ENCODE measurements around the gene TIMM23.

TIMM23 gene

DNA sequence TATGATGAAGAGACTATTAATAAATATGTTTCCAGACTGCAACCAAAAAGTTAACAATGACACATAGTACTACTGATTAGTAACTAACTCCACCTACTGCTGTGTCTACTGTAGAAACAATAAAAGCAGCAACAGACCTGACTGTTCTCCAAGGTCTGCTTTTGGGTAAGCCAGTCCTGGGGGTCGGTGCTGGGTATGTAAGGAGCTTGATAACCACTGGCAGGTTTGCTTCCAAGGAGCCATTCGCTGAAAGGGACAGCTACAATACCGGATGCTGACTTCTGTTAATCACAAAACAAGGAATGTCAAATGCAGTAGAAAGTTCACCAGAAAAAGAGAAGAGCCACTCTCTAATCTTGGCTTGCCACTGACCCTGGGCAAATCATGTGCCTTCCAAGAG is 40.5 kb downstream of the TIMM23 start:
- H3K9me3 Mint-ChIP-seq: no peaks in the 10 kb centered on the region
- H3K36me3 Mint-ChIP-seq: peaks cover 6% of the 10 kb centered on the region
- H3K27ac Mint-ChIP-seq: no peak overlapping the region
- no peak overlapping the region for H3K4me3 Mint-ChIP-seq
- H3K4me1 Mint-ChIP-seq: peaks cover 16% of the 10 kb centered on the region
- H3K27me3 Mint-ChIP-seq: no peaks in the 10 kb centered on the region

DNA sequence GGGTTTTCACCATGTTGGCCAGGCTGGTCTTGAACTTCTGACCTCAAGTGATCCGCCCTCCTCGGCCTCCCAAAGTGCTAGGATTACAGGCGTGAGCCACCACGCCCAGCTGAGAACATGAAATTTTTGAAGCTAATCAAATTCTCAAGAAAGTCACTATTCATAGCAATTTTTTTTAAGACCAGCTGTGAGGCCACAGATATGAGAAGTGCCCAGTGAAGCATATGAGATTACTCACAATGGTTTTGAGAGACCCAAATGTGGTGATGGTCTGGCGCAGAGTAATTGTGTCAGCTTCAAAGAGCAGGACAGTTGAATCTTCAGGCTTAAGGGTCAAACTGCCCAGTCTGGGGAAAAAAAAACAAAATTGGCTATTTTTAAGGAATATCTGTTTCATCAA is 41.9 kb downstream of the TIMM23 start:
- Mint-ChIP-seq H3K4me3 (no peak overlapping the region), H3K27ac (peak overlapping the region; percentile 30), H3K9me3 (no peaks in the 10 kb centered on the region), H3K4me1 (peaks cover 31% of the 10 kb centered on the region), H3K27me3 (no peaks in the 10 kb centered on the region), H3K36me3 (peaks cover 6% of the 10 kb centered on the region)

DNA sequence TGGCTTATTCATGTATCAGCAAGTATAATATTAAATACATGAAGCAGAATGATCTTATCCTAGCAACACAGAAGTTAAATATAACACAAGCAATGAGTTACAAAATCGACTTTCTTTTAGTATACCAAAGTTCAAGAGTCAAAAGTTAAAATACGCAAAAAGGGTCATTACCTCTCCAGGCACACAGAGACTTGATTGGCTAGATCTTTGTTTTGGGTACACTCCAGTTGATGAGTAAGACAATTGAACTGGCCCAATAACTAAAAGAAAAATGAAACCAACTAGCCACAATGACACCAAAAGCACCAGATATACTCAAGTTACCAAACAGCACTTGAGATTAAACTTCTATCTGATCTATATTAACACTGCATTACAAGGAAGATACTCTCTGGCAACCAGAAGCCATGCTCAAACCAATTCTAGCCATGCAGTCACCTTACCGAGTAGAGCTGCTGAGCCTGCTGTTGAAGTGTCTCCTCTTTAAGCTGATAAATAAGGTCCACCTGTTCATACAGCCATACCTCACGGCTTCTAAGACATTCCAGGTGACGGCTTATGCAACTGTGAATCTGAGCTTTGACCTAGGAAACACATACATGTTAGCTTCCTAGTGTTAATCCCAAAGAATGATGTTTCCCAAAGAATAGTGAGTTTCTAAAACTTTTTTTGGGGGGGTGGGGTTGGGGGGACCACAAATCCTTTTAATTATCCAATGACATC is 42.6 kb downstream of the TIMM23 start:
- Mint-ChIP-seq H3K27me3 (no peaks in the 10 kb centered on the region), H3K4me3 (no peak overlapping the region), H3K36me3 (peaks cover 6% of the 10 kb centered on the region), H3K9me3 (no peaks in the 10 kb centered on the region), H3K4me1 (peaks cover 37% of the 10 kb centered on the region), H3K27ac (peak overlapping the region; percentile 26)

DNA sequence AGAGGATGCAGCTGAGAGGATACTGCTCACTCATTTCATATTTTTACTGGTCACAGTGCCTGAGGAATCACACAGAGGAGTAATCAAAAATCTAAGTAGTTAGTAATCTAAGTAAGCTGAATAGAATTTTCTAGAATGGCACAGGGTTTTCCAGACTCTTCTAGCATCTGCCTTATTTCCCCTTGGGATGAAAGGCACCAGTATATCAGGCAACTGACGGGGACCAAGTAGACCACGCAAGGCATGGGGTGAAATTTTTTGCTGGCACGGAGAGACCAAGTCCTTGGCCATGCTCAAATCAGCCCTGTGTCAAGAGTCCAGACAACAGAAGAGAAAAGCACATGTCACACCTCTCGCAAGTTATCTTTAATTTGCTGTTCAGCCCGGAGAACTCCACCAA is 43.9 kb downstream of the TIMM23 start:
- Mint-ChIP-seq H3K4me3 (no peak overlapping the region), H3K36me3 (peaks cover 5% of the 10 kb centered on the region), H3K4me1 (peaks cover 50% of the 10 kb centered on the region), H3K27ac (peak overlapping the region; percentile 83), H3K27me3 (no peaks in the 10 kb centered on the region), H3K9me3 (no peaks in the 10 kb centered on the region)

DNA sequence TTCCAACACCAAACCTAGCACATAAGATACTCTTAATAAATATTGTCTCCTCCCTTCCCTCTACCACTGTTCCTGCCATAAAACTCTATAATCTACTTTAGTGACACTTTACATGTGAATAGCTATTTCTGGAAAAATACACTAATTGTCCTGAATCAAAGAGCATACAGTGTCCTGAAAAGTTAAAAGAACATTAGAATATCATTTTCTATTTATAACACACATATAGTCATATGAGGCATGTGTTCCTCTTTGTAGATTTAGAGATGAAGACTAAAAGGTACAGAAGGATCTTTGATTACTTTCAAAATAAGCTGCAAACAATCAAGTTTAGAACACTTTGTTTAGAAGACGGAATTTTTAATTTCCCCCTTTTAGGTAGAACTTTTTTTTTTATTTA is 44.5 kb downstream of the TIMM23 start:
- Mint-ChIP-seq H3K4me1 (peaks cover 56% of the 10 kb centered on the region), H3K27ac (peak overlapping the region; percentile 83), H3K9me3 (no peaks in the 10 kb centered on the region), H3K27me3 (no peaks in the 10 kb centered on the region), H3K4me3 (no peak overlapping the region), H3K36me3 (peaks cover 5% of the 10 kb centered on the region)

DNA sequence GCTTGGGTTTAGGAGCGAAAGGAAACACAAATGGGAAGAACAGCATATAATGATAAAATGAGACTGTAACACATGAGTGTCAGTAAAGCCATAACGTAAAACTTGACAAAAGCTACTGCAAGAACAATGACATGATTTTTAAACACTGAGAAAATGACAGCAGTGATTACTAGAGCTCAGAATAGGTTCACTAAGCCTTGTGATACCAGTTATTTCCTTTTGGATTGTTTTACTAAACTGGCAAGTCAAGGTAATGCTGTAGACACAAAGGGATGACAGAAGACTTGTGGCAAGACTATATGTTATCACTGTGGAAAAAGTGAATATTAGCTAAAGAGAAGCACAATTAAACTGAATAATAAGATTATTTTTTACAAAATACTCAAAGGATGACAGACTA is 45.4 kb downstream of the TIMM23 start:
- peaks cover 65% of the 10 kb centered on the region for H3K4me1 Mint-ChIP-seq
- H3K9me3 Mint-ChIP-seq: no peaks in the 10 kb centered on the region
- H3K27me3 Mint-ChIP-seq: no peaks in the 10 kb centered on the region
- peak overlapping the region; percentile 69 for H3K27ac Mint-ChIP-seq
- peaks cover 3% of the 10 kb centered on the region for H3K36me3 Mint-ChIP-seq
- H3K4me3 Mint-ChIP-seq: no peak overlapping the region

DNA sequence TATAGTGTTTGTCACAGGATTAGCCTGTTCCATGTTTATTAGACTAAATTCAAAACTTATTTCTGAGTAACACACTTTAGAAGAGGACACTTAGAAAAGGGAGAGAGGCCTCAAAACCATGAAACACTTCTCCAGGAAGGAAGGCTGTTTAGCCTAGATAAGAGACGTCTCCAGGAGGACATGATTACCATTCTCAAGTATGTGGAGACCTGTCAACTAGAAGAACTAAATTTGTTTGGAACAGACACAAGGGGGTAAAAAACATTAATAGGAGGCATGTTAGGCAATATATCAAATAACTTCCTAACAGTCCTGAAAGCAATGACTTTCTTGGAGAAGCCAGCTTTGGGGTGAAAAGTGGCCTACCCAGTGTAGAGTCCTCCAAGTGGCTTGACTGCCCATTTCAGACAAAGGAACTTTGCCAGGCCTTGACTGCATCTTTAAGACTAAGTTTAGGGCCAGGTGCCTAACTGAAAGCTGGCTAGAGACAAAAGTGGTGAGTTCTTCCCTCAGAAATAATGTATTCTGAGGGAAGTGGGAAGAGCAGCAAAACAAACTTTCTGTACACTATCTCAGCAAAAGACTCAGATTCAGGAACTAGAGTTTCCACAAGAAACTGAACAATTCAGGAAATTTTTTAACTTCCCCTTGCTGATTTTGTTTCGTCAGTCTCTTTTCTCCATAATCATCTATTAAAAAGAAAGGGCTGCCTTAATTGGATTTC is 46.3 kb downstream of the TIMM23 start:
- no peaks in the 10 kb centered on the region for H3K9me3 Mint-ChIP-seq
- H3K36me3 Mint-ChIP-seq: peaks cover 3% of the 10 kb centered on the region
- peaks cover 70% of the 10 kb centered on the region for H3K4me1 Mint-ChIP-seq
- no peak overlapping the region for H3K4me3 Mint-ChIP-seq
- H3K27ac Mint-ChIP-seq: peak overlapping the region; percentile 69
- no peaks in the 10 kb centered on the region for H3K27me3 Mint-ChIP-seq

DNA sequence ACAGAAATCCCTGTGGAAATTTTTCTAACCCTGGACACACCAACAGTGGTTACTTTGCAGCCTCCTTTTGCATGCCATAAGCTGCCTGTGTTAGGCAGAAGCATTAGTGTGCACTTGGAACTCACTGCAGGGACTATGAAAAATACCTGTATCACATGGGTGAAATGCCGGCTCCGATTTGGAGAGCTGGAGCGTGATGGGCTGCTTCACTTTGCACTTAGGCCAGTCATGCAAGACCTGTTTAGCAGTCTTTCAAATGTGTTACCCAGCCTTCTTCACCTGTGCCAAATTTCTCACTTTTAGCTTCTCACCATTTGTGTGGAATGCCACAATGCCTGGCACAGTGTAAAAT is 46.9 kb downstream of the TIMM23 start:
- peaks cover 3% of the 10 kb centered on the region for H3K36me3 Mint-ChIP-seq
- H3K4me1 Mint-ChIP-seq: peaks cover 75% of the 10 kb centered on the region
- H3K9me3 Mint-ChIP-seq: no peaks in the 10 kb centered on the region
- no peak overlapping the region for H3K4me3 Mint-ChIP-seq
- H3K27ac Mint-ChIP-seq: peak overlapping the region; percentile 91
- no peaks in the 10 kb centered on the region for H3K27me3 Mint-ChIP-seq

DNA sequence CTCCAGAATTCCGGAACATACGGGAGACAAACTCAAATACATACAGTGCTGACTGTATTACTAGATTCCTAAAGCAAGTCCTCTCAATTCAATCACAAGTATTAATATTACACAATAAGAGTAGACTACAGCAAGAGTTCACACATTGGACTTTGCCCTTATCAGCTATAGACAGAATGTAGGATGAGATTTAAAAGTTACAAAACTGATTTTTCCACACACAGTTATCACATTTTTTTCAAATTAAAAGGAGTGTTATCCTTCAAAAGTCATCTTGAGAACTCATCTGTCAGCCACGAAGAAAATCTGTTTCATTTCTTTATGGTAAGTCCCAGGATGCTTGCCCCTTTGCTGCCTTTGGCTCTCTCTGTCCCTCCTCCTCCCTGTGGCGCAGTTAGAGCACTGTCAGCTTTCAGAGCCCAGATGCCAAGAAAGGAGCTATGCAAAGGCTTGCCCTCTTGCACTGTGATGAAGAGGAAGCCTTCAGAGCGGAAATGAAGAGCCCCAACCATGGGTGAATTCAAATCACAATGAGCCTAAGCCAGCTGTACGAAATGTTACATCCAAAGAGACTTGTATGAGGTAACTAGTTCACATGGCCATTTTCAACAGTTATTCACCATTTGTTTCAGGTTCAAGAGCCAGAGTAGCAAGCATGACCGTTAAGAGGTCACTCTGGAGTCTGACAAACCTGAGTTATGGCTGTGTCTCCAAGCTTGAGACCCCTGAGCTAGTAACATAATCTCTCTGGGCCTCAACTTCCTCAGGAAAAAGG is 47.5 kb downstream of the TIMM23 start:
- Mint-ChIP-seq H3K27ac (peak overlapping the region; percentile 91), H3K36me3 (peaks cover under 1% of the 10 kb centered on the region), H3K27me3 (no peaks in the 10 kb centered on the region), H3K9me3 (no peaks in the 10 kb centered on the region), H3K4me3 (peak overlapping the region; percentile 43), H3K4me1 (peaks cover 79% of the 10 kb centered on the region)

DNA sequence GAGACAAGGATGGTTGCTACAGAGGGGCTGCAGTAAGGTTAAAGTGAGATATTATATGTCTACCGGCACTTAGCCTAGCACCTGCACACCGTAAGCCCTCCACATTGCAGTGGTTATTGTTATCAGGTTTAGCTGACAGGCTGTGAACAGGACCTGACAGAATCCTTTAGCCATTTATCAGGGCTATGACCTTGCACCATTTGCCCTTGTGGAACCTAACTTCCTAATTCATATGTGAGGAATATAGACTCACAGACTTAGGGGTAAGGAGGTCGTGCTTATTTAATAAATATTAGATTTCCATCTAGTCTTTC is 48.0 kb downstream of the TIMM23 start:
- no peak overlapping the region for H3K27ac Mint-ChIP-seq
- no peaks in the 10 kb centered on the region for H3K27me3 Mint-ChIP-seq
- H3K36me3 Mint-ChIP-seq: no peaks in the 10 kb centered on the region
- H3K4me3 Mint-ChIP-seq: no peak overlapping the region
- no peaks in the 10 kb centered on the region for H3K9me3 Mint-ChIP-seq
- peaks cover 82% of the 10 kb centered on the region for H3K4me1 Mint-ChIP-seq

DNA sequence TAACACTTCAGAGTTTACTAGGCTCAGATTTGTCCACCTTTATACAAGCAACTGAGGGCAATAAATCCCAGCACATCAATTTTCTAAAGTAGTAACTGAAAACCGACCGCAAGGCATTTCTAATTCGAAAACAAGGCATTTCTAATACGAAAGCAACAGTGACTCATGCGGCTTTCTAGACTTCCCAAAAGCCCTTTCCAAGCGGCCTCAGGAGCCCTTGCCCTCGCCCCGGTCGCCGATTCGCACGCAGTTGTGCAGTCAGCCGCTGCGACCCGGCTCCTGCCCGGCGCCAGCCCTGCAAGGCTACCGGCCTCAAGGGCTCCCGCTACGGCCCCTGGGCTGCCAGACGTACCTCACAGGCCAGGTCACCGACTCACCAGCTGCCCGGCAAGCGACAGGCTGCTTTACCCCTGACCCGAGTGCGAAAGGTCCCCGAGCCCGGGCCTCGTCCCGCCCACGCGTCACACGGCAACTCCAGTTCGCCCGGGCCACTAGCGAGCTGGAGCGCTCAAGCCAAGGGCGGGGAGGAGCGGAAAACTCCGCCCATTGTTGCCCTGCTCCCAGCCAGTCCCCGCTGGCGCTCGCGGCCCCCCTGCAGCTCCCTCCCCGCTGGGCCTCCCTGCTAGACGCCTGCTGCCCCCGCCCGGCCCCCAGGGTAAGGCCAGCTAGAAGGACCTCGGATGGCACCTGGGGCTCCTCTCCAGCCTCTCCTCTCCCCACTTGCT is 50.9 kb downstream of the TIMM23 start:
- Mint-ChIP-seq H3K4me3 (peak overlapping the region; percentile 88), H3K27ac (peak overlapping the region; percentile 65), H3K27me3 (no peaks in the 10 kb centered on the region), H3K36me3 (no peaks in the 10 kb centered on the region), H3K9me3 (no peaks in the 10 kb centered on the region), H3K4me1 (peaks cover 92% of the 10 kb centered on the region)

DNA sequence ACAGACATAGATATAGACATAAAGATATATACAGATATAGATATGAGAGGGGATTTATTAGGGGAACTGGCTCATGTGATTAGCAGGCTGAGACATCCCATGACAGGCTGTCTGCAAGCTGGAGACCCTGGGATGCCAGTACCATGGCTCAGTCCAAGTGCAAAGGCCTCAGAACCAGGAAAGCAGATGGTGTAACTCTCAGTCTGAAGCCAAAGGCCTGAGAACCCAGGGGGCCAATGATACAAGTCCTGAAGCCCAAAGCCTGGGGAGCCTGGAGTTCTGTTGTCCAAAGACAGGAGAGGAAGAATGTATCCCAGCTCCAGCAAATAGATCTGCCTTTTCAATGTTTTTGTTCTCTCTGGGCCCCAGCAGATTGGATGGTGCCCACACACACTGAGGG is 52.7 kb downstream of the TIMM23 start:
- Mint-ChIP-seq H3K4me1 (peaks cover 89% of the 10 kb centered on the region), H3K27me3 (no peaks in the 10 kb centered on the region), H3K9me3 (no peaks in the 10 kb centered on the region), H3K4me3 (peak overlapping the region; percentile 56), H3K27ac (peak overlapping the region; percentile 66), H3K36me3 (no peaks in the 10 kb centered on the region)

DNA sequence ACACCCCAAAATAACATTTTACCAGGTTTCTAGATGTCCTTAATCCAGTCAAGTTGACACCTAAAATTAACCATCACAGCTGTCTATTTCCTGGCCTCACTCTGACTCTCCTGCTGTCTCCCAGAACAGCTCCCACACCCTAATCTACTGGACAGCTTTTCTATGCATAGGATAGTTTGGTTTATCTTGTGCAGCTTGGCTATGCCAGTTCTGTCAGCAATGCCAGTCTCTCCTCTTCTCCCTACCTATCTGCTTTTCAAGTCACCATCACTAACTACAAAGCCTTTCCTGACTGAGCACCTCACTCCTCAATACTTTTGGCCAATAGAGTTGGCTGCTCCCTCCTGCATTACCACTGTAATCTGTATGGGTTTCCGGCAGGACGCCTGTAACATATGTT is 53.1 kb downstream of the TIMM23 start:
- peaks cover 85% of the 10 kb centered on the region for H3K4me1 Mint-ChIP-seq
- no peaks in the 10 kb centered on the region for H3K36me3 Mint-ChIP-seq
- peak overlapping the region; percentile 31 for H3K27ac Mint-ChIP-seq
- no peaks in the 10 kb centered on the region for H3K9me3 Mint-ChIP-seq
- no peaks in the 10 kb centered on the region for H3K27me3 Mint-ChIP-seq
- peak overlapping the region; percentile 37 for H3K4me3 Mint-ChIP-seq

DNA sequence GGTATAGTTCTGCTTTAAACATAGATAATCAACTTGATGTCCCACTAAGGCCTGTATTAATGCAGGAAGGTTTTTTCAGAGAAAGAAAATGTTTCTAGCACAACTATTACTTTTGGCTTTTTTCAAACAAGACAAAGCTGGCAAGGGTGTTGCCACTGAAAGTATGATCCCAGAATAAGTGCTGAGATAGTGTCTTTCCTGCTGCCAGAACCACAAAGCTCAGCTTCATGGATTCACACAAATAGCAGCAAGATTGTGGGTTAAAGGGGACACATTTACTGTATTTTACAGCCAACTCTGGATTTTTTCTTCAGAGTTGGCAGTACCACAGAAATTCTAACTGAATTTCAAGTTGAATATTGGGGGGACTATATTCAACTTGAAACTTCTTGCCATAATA is 53.8 kb downstream of the TIMM23 start:
- Mint-ChIP-seq H3K27me3 (no peaks in the 10 kb centered on the region), H3K36me3 (no peaks in the 10 kb centered on the region), H3K27ac (no peak overlapping the region), H3K9me3 (no peaks in the 10 kb centered on the region), H3K4me3 (no peak overlapping the region), H3K4me1 (peaks cover 84% of the 10 kb centered on the region)

DNA sequence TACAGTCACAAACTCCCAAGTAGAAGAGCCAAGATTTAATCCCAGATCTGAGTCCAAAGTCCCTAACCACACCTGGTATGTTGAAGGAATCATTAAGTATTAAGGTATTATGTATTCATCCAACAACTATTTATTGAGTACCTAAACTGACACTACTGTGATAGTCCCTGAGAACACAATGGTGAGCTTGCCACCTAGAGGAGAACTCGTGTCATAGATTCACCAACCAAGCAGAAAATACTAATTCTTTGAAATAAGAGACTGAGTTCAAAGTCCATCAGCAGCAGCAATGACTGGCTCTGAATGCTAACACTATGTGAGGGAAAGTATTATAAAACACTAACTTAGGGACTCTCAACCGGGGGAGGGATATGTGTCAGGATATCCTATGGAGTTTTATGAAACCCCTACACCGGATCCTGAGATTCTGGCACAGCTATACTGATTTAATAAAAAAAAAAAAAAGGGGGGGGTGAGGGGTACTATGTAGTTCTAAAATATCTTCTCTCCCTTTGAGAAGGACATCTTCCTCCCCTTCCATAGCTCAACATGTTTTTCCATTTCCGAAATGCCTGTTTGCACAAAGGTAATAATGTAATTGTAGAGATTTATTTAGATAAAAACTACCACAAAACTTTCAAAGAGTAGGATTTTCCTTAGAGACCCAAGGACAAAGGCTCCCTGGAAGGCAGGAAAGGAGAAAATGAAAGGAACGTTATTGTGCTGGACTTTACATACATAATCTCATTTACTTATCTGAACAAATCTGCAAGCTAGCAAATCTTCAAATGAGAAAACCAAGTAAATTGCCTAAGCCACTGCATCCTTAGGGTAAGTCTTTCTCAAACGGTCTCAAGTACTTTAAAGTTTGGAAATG is 56.5 kb downstream of the TIMM23 start:
- peak overlapping the region; percentile 99 for H3K27ac Mint-ChIP-seq
- H3K9me3 Mint-ChIP-seq: no peaks in the 10 kb centered on the region
- peaks cover 61% of the 10 kb centered on the region for H3K4me1 Mint-ChIP-seq
- no peaks in the 10 kb centered on the region for H3K27me3 Mint-ChIP-seq
- no peaks in the 10 kb centered on the region for H3K36me3 Mint-ChIP-seq
- peak overlapping the region; percentile 98 for H3K4me3 Mint-ChIP-seq

Measured in activated naive CD4-positive, alpha-beta T cell treated with anti-CD3 and anti-CD28 coated beads, Interleukin-2, amount 50 U/mL, for 24 hours (primary cell).